Mucosa of descending colon (tissue), 3 donors: ENCODE results near the gene CTDSP2. TPM values are rescaled to one million over a fixed set of nuclear protein-coding genes. Genes with fewer than 3 reads are reported as not detected.

Experiments used
- ATAC-seq: fragments of 200-7000 bp; cut with Tn5 transposase; one replicate; pipeline ENCODE4 v1.9.1; 2020; ENCODE audit warnings: mild to moderate bottlenecking, moderate library complexity
- DNase-seq, 3 donors: peaks; one replicate each; pipeline ENCODE4 v3.0.0-alpha.2; 2020
- H3K36me3 ChIP-seq: fragments of 200-600 bp; one replicate; pipeline ENCODE4 v1.8.0; 2021; ENCODE audit warnings: low read depth, mild to moderate bottlenecking
- H3K4me1 ChIP-seq: fragments of 200-600 bp; one replicate; pipeline ENCODE4 v1.8.0; 2021; ENCODE audit warnings: low read depth, mild to moderate bottlenecking
- H3K4me3 ChIP-seq: fragments of 200-600 bp; one replicate; pipeline ENCODE4 v1.8.0; 2021; ENCODE audit warnings: mild to moderate bottlenecking
- H3K9me3 ChIP-seq: fragments of 200-600 bp; one replicate; pipeline ENCODE4 v1.8.0; 2021; ENCODE audit warnings: mild to moderate bottlenecking
- intact Hi-C, 2 donors: fragments of 100-400 bp; cut with DNase I in 1 of 2; cut with micrococcal nuclease in 1 of 2; formaldehyde crosslinking; loops; one replicate each; pipeline versions ENCODE4 v1.11.0 to v1.11.1; 2022; cut with DNase I, micrococcal nuclease
- total RNA-seq, 3 donors: library from RNA; stranded (reverse); fragmentation: NEBNext Ultra II Directional in 2 of 3; extraction: Animal tissue kit (Norgen Biotek cat#: 25700) in 2 of 3; gene quantifications; one replicate each; pipeline versions ENCODE4 v1.2.1 to v1.2.4, GENCODE V29; 2021 to 2023
- TF ChIP-seq, protein P1 (sequence below): fragments of 200-600 bp; IDR thresholded peaks from one replicate; pipeline ENCODE4 v1.8.0; 2022; ENCODE audit warnings: antibody characterized with exemption, mild to moderate bottlenecking
- donor health status: DM: no; HTN: no; CAD: no; lungs with moderate emphysema.
- donor health status: DM: no; HTN: no; CAD: no.
- donor health status: DM: no; HTN: yes; CAD: no.

CTDSP2 gene
- total RNA-seq, 3 donors from 2014 or later, result 220 to 339 (median 256) TPM

GRCh38 chr12:57826400-57826799, 20.1 kb downstream of the CTDSP2 start:
- TF ChIP-seq, protein P1, sequence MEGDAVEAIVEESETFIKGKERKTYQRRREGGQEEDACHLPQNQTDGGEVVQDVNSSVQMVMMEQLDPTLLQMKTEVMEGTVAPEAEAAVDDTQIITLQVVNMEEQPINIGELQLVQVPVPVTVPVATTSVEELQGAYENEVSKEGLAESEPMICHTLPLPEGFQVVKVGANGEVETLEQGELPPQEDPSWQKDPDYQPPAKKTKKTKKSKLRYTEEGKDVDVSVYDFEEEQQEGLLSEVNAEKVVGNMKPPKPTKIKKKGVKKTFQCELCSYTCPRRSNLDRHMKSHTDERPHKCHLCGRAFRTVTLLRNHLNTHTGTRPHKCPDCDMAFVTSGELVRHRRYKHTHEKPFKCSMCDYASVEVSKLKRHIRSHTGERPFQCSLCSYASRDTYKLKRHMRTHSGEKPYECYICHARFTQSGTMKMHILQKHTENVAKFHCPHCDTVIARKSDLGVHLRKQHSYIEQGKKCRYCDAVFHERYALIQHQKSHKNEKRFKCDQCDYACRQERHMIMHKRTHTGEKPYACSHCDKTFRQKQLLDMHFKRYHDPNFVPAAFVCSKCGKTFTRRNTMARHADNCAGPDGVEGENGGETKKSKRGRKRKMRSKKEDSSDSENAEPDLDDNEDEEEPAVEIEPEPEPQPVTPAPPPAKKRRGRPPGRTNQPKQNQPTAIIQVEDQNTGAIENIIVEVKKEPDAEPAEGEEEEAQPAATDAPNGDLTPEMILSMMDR, result no peak
- Histone ChIP-seq H3K4me3 (no peak overlapping the region), H3K9me3 (no peaks in the 10 kb centered on the region), H3K36me3 (peaks cover 23% of the 10 kb centered on the region), H3K4me1 (peaks cover 10% of the 10 kb centered on the region)
- DNase-seq (no peak), ATAC-seq (no peak)
- intact Hi-C loops, result no loop called here

GRCh38 chr12:57825451-57825850, 21.1 kb downstream of the CTDSP2 start:
- H3K9me3 ChIP-seq, result no peaks in the 10 kb centered on the region
- intact Hi-C loops, result no loop called here
- TF ChIP-seq, protein P1, result no peak
- H3K4me3 ChIP-seq, result no peak overlapping the region
- H3K4me1 ChIP-seq, result peaks cover under 1% of the 10 kb centered on the region
- DNase-seq (no peak), ATAC-seq (no peak)
- peaks cover 23% of the 10 kb centered on the region for H3K36me3 ChIP-seq

GRCh38 chr12:57823908-57824640, 22.5 kb downstream of the CTDSP2 start:
- TF ChIP-seq, protein P1, result no peak
- H3K4me1 ChIP-seq, result no peaks in the 10 kb centered on the region
- H3K9me3 ChIP-seq, result no peaks in the 10 kb centered on the region
- H3K4me3 ChIP-seq, result no peak overlapping the region
- H3K36me3 ChIP-seq, result peaks cover 23% of the 10 kb centered on the region
- no peak for DNase-seq
- ATAC-seq, result no peak
- intact Hi-C loops, result no loop called here

DNA sequence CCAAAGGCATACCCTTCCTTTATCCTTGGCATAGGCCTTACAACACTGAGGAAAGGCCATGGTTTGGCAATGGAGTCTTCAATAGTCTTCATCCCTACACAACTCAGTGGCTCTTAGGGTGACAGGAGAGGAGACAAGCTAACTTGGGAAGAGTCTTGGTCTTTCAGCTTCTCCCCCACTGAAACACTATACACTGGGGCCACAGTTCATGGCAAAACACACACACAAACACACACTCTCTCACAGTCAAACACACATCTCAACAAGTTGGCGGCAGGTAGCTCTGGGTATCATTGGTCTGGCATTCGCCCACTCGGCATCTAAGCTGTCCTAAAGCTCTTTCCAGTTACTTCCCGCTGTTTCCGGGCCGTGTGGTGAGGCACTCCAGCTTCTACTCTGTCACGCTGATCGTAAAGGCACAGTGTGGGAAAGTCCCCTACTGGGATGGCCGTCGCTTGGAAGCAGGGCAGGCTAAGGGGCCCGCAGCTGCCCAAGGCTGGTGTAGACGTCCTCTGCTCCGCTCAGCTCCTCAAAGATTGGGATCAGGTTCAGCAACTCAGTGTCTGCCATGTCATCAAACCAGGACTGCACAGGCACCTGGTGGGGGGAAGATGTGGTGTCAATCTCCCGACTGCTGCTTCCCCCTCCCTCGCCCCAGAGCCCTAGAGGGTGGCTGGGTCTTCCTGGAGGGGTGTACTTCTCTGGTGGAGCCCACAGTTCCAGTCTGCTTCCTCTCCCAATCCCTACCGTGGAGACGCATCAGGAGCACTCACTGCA, 23.2 kb downstream of the CTDSP2 start:
- TF ChIP-seq, protein P1, result no peak

GRCh38 chr12:57822392-57823130, 24.0 kb downstream of the CTDSP2 start:
- peaks cover 23% of the 10 kb centered on the region for H3K36me3 ChIP-seq

More for the DNA sequence above, 23.2 kb downstream of the CTDSP2 start:
- Histone ChIP-seq H3K4me3 (no peak overlapping the region), H3K36me3 (peaks cover 23% of the 10 kb centered on the region), H3K9me3 (no peaks in the 10 kb centered on the region), H3K4me1 (no peaks in the 10 kb centered on the region)
- ATAC-seq (no peak), DNase-seq (no peak)
- intact Hi-C loops, result no loop called here

More at GRCh38 chr12:57822392-57823130, 24.0 kb downstream of the CTDSP2 start:
- TF ChIP-seq, protein P1, result no peak
- no peak for ATAC-seq
- no peak for DNase-seq
- H3K4me3 ChIP-seq, result no peak overlapping the region
- H3K4me1 ChIP-seq, result peaks cover 6% of the 10 kb centered on the region
- H3K9me3 ChIP-seq, result no peaks in the 10 kb centered on the region
- intact Hi-C loops, result no loop called here
